Loucy (cell line): ENCODE measurements around the gene SLC20A1.

Source experiments
- H2AFZ ChIP-seq: fragments of 200-600 bp; sonication (generic); 2 replicates; pipeline ENCODE4 v1.6.0; 2016; ENCODE audit warnings: antibody characterized with exemption, mild to moderate bottlenecking, low read length, moderate library complexity
- H3F3A ChIP-seq: fragments of 200-600 bp; 2 replicates; pipeline ENCODE4 v1.6.0; 2016; ENCODE audit warnings: antibody characterized with exemption, low read depth, mild to moderate bottlenecking
- H3K27me3 ChIP-seq: fragments of 200-600 bp; sonication (generic); 2 replicates; pipeline ENCODE4 v1.6.1; 2014; ENCODE audit warnings: low read length, mild to moderate bottlenecking; ENCODE audit not compliant: insufficient read depth, poor library complexity, severe bottlenecking
- H3K36me3 ChIP-seq: fragments of 200-600 bp; sonication (generic); 2 replicates; pipeline ENCODE4 v1.6.1; 2016; ENCODE audit warnings: low read length; ENCODE audit not compliant: insufficient read depth
- H3K4me1 ChIP-seq: fragments of 200-600 bp; sonication (generic); 2 replicates; pipeline ENCODE4 v1.5.1; 2014; ENCODE audit warnings: low read length, mild to moderate bottlenecking; ENCODE audit not compliant: insufficient read depth, poor library complexity, severe bottlenecking
- H3K4me2 ChIP-seq: fragments of 200-600 bp; sonication (generic); 2 replicates; pipeline ENCODE4 v1.6.0; 2014; ENCODE audit warnings: antibody characterized with exemption, low read length, low read depth, mild to moderate bottlenecking; ENCODE audit not compliant: poor library complexity, severe bottlenecking
- H3K4me3 ChIP-seq: fragments of 200-600 bp; sonication (generic); 2 replicates; pipeline ENCODE4 v1.5.1; 2014; ENCODE audit warnings: low read length, mild to moderate bottlenecking, mixed read lengths; ENCODE audit not compliant: poor library complexity, severe bottlenecking
- H3K79me2 ChIP-seq: fragments of 200-600 bp; sonication (generic); 2 replicates; pipeline ENCODE4 v1.6.1; 2014; ENCODE audit warnings: low read length; ENCODE audit not compliant: insufficient read depth
- H3K9ac ChIP-seq: fragments of 200-600 bp; sonication (generic); 2 replicates; pipeline ENCODE4 v1.6.0; 2014; ENCODE audit warnings: mild to moderate bottlenecking, low read depth, low read length, moderate library complexity; ENCODE audit not compliant: poor library complexity, severe bottlenecking
- H3K9me2 ChIP-seq: fragments of 200-600 bp; sonication (generic); replicated peaks from 2 replicates; pipeline ENCODE4 v1.6.1; 2016; ENCODE audit warnings: low read depth, low read length, mixed read lengths
- H3K9me3 ChIP-seq: fragments of 200-600 bp; sonication (generic); 2 replicates; pipeline ENCODE4 v1.6.1; 2014; ENCODE audit warnings: mild to moderate bottlenecking, antibody characterized with exemption, low read length, low read depth; ENCODE audit not compliant: insufficient read depth
- H4K20me1 ChIP-seq: fragments of 200-600 bp; sonication (generic); 2 replicates; pipeline ENCODE4 v1.6.0; 2014; ENCODE audit warnings: antibody characterized with exemption, low read length, mild to moderate bottlenecking; ENCODE audit not compliant: insufficient read depth, poor library complexity, severe bottlenecking
- CTCF ChIP-seq: fragments of 200-600 bp; sonication (generic); conservative IDR thresholded peaks from 2 replicates; pipeline ENCODE4 v1.5.1; 2014; ENCODE audit warnings: mild to moderate bottlenecking, antibody characterized with exemption, low read length
- EZH2phosphoT487 ChIP-seq: fragments of 200-600 bp; IDR thresholded peaks from 2 replicates; pipeline ENCODE4 v1.6.1; 2018; ENCODE audit warnings: antibody characterized with exemption, mild to moderate bottlenecking, moderate library complexity, borderline replicate concordance

Gene SLC20A1

GRCh38 chr2:112712465-112712864 lies 66.7 kb downstream of the SLC20A1 start:
- Histone ChIP-seq H3K9me3 (no peaks in the 10 kb centered on the region), H3K27me3 (no peaks in the 10 kb centered on the region), H3F3A (no peaks in the 10 kb centered on the region; the same call in 1 of the 2 replicates), H3K36me3 (no peaks in the 10 kb centered on the region), H3K9ac (no peak overlapping the region), H3K79me2 (no peaks in the 10 kb centered on the region), H3K4me3 (no peak overlapping the region), H3K9me2 (no peaks in the 10 kb centered on the region), H4K20me1 (no peaks in the 10 kb centered on the region), H3K4me1 (peaks cover 41% of the 10 kb centered on the region), H2AFZ (no peak overlapping the region), H3K4me2 (no peak overlapping the region)
- TF ChIP-seq EZH2phosphoT487 (no peak), CTCF (no peak)

- no peaks in the 10 kb centered on the region for H3K36me3 ChIP-seq
- H3K9me2 ChIP-seq = no peaks in the 10 kb centered on the region
- no peaks in the 10 kb centered on the region for H4K20me1 ChIP-seq
- H3K4me3 ChIP-seq = no peak overlapping the region
- H3F3A ChIP-seq = no peaks in the 10 kb centered on the region; the same call in 1 of the 2 replicates
- H2AFZ ChIP-seq = no peak overlapping the region
- TF ChIP-seq EZH2phosphoT487 (no peak), CTCF (no peak)
- no peaks in the 10 kb centered on the region for H3K79me2 ChIP-seq
- peaks cover 35% of the 10 kb centered on the region for H3K4me1 ChIP-seq
- no peaks in the 10 kb centered on the region for H3K27me3 ChIP-seq
- H3K9me3 ChIP-seq = no peaks in the 10 kb centered on the region
- H3K9ac ChIP-seq = no peak overlapping the region
- H3K4me2 ChIP-seq = no peak overlapping the region
Measured at GRCh38 chr2:112712903-112713584, 67.3 kb downstream of the SLC20A1 start.
